Stimulated activated CD4-positive, alpha-beta T cell treated with anti-CD3 and anti-CD28 coated beads, Interleukin-15, amount 100 ng/mL, for 24 hours (primary cell): ENCODE results near the gene KCNK18.
A peak's percentile ranks its signal among the peaks of the same experiment; 100 is the strongest.
"Not testable (repeated sequence)": the region's sequence is repeated elsewhere in the genome, so short reads cannot be mapped to it uniquely, and the experiment has no call there.

Experiments used
- DNase-seq: peaks from one replicate; pipeline ENCODE4 v3.0.0-alpha.2; 2020

The KCNK18 gene

GRCh38 chr10:117174439-117175214, 22.7 kb upstream of the KCNK18 start:
- peak; percentile 91 for DNase-seq

- DNase-seq: no peak
Observed at GRCh38 chr10:117175215-117175900, 21.9 kb upstream of the KCNK18 start.

GRCh38 chr10:117175901-117176534, 21.3 kb upstream of the KCNK18 start:
- DNase-seq: peak; percentile 86

GRCh38 chr10:117178190-117178589, 19.1 kb upstream of the KCNK18 start:
- DNase-seq: no peak

GRCh38 chr10:117184296-117184695, 13.0 kb upstream of the KCNK18 start:
- DNase-seq: no peak

- DNase-seq: no peak
Observed at GRCh38 chr10:117184821-117185220, 12.5 kb upstream of the KCNK18 start.

- DNase-seq: not testable (repeated sequence)
Observed at GRCh38 chr10:117185817-117186216, 11.5 kb upstream of the KCNK18 start.

GRCh38 chr10:117186832-117187615, 10.3 kb upstream of the KCNK18 start:
- DNase-seq: no peak

- DNase-seq: no peak
Observed at GRCh38 chr10:117188371-117188770, 8.9 kb upstream of the KCNK18 start.

- DNase-seq: no peak
Observed at GRCh38 chr10:117189557-117189956, 7.7 kb upstream of the KCNK18 start.

GRCh38 chr10:117198088-117198487, 799 bp downstream of the KCNK18 start:
- no peak for DNase-seq

GRCh38 chr10:117201826-117202225, 4.5 kb downstream of the KCNK18 start:
- no peak for DNase-seq

GRCh38 chr10:117204316-117204715, 7.0 kb downstream of the KCNK18 start:
- DNase-seq: no peak

- DNase-seq: no peak
Observed at GRCh38 chr10:117212176-117212575, 14.9 kb downstream of the KCNK18 start.

- DNase-seq: no peak
Observed at GRCh38 chr10:117214401-117214800, 17.1 kb downstream of the KCNK18 start.

GRCh38 chr10:117215079-117215478, 17.8 kb downstream of the KCNK18 start:
- no peak for DNase-seq

- DNase-seq: no peak
Observed at GRCh38 chr10:117216028-117216427, 18.7 kb downstream of the KCNK18 start.

- peak; percentile 79 for DNase-seq
Observed at GRCh38 chr10:117216611-117217195, 19.4 kb downstream of the KCNK18 start.

- DNase-seq: peak; percentile 31
Observed at GRCh38 chr10:117217196-117217761, 20.0 kb downstream of the KCNK18 start.

- no peak for DNase-seq
Observed at GRCh38 chr10:117218654-117219053, 21.4 kb downstream of the KCNK18 start.

- no peak for DNase-seq
Observed at GRCh38 chr10:117221156-117221711, 23.9 kb downstream of the KCNK18 start.

- DNase-seq: no peak
Observed at GRCh38 chr10:117222552-117222951, 25.3 kb downstream of the KCNK18 start.
